ENCODE measurements around the gene CCSER1.
"Not testable (repeated sequence)": the region's sequence is repeated elsewhere in the genome, so short reads cannot be mapped to it uniquely, and the experiment has no call there.

CCSER1 gene

DNA sequence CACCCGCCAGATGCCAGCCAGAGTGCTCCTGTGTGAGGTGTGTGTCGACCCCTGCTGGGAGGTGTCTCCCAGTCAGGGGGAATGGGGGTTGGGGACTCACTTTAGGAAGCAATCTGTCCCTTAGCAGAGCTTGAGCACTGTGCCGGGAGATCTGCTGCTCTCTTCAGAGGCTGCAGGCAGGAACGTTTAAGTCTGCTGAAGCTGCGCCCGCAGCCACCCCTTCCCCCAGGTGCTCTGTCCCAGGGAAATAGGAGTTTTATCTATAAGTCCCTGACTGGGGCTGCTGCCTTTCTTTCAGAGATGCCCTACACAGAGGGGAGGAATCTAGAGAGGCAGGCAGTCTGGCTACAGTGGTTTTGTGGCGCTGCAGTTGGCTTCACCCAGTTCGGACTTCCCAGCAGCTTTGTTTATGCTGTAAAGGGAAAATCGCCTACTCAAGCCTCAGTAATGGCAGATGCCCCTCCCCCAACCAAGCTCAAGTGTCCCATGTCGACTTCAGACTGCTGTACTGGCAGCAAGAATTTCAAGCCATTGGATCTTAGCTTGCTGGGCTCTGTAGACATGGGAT lies 80.8 kb downstream of the CCSER1 start:
- no peak for DNase-seq

DNA sequence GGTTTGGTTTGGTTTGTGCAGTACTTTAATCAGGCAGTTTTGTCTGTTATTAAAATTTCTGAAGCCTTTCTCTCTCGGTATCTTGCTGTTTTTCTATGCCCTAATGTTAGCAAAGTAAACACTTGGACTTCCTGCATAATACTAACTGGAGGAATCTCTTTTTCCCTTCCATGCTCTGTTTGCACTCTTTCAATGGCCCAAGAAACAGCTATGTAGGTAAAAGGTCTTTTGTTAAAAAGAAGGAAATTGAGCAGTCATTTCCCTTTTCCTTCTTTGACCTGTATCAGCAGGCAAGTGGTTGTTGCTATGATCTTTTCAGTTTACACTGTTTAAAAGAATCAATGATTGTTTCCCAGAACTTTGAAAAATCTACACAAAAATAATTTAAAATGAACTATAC lies 82.7 kb downstream of the CCSER1 start:
- DNase-seq = no peak

DNA sequence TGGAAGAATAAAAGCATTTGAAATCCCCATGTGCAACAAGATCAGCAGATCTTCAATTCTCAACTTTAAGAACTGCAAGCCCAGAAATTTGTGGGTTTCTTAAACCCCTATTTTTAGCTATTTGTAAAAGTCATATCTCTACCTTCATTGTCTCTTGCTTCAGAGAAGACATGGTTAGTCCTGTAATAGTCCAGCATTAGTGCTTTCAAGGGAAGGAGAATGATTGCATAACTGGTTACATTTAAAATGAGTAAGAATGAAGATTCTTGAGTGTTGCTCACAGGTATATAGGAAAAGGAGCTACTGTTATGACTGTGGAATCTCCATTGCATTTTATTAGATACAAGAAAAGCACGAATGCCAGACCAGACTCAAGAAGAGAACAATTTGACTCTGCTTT lies 84.0 kb downstream of the CCSER1 start:
- DNase-seq = no peak

- DNase-seq = no peak
Observed at GRCh38 chr4:90215286-90215685, 88.1 kb downstream of the CCSER1 start.

- DNase-seq = no peak
Observed at GRCh38 chr4:90219822-90220221, 92.6 kb downstream of the CCSER1 start.

DNA sequence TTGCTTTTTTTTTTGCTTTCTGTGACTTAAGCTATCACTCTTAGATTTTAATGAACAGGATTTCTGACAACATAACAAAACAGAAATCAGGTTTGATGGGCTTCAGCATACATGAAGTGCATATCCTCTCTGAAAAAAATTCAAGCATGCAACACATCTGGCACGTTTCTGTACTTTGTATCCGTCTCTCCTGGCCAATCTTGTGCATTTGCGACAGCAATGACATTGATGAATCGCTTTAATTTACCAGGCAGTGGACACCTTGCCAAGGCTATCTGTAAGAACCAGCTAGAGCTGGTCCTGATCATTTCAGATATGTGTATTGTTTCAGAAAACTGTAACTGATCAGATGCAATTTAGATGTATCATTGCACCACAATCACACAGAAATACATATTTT lies 93.3 kb downstream of the CCSER1 start:
- no peak for DNase-seq

- no peak for DNase-seq
Observed at GRCh38 chr4:90226734-90227133, 99.5 kb downstream of the CCSER1 start.

DNA sequence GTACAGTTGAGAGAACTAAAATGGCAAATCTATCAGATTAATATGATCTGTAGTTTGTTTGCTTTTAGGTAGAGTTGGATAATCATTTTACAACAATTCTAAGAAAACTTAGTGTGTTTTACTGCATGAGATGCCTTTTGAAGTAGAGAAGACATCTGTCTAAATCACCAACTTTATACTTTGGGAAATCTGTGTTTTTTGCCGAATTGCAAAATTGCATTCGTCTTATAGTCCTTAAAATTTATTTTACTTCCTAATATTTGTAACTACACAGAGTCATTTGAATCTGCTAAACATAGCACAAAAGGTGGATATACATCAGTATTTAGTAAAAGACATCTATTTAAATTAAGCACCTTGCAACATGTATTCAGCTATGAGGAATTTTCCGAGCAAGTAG lies 100.0 kb downstream of the CCSER1 start:
- DNase-seq = no peak

DNA sequence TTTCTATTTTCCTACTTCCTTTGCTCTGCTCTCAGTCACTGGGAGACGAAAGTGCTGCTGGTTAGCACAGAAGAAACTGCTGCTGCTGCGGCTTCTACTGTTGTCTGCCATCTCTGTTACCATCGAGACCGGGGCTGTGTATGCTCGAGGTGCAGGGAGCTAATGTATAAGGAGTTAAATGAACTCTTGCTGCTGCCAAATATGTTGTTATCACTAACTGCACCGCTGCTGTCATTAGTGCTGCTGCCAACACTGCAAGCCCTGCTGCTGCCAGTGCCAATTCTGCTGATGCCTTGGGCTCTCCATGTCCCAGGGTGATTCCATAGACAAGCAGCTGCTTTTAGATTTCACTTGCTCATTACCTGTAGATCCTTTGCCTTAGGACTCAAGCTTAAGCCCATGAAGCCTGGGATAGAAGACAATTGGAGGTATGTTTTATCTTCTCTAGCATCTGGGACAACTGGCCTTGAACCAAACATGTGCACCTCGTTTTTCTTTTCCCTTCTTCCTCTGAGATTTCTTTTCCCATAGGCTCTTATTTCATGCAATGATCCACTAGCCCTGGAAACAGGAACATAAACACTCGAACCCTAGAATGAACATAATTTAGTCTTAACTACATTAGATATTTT lies 107.8 kb downstream of the CCSER1 start:
- no peak for DNase-seq

DNA sequence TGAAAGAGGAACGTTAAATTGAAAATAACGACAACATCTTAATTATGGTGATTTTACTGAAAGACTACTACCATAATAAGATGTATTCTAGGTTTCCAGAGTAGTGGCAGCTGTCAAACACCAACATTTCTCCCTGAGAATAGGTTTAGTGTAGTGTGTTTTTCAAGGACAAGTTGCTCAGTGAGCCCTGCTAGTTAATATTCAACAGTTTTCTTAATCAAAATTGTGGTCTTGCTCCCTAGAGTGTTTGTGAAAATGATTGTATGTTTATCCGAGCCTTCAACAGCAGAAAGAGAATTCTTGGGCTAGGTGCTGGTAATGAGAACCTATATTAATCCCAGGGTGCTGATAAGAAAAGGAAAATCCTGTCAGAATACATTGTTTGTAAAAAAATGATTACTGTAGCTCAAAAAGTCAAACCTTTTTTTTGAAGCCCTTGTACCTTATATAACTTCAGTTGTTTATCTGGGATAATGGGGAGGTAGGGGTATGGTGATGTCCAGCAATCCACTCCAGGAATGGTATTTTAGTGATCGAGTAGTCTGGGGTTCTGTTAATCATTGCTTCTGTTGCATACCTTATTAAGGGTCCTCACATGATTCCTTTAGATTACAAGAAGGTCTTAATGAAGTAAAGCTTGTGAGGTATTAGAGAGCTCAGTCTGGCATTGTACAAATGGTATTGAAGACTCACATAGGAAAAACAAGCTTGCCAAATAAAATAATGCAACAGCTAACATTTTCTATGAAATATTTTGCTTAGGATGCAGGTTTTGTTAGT lies 110.7 kb downstream of the CCSER1 start:
- DNase-seq = no peak

DNA sequence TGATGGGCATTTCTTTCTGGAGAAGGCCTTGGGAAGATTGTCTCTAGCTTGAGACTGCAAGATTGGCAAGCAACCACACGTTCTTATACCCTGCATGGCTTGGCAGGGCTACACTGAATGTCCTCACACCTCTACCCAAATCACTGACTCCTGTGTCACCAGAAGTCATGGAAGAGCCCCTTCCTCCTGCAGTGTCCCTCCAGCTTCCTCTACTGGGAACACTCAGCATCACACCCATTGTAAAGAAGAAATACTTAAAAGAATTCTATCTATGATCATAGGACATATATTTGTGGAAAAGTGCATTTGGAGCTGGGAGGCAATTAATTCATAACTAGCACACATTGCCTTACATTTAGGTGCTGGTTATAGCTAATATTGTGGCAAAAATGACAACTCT lies 113.1 kb downstream of the CCSER1 start:
- DNase-seq = no peak

- no peak for DNase-seq
Observed at GRCh38 chr4:90241008-90241407, 113.8 kb downstream of the CCSER1 start.

DNA sequence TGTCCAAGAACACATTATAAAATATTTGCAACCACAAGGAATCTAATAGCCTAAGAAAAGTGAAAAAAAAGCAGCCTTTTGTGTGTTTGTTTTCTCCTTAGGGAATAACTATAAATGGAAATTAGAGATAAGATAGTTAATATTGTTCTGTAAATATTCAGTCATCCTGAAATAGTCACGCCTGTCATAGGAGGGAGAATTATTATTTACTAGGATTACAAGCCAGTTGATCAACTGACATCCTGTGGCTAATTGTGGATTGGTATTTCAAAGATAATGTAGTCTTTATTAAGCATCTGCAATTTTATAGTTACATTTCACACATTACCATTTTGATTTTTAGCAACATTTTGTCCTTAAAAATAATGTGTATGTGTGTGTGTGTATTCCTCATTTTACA lies 118.6 kb downstream of the CCSER1 start:
- no peak for DNase-seq

DNA sequence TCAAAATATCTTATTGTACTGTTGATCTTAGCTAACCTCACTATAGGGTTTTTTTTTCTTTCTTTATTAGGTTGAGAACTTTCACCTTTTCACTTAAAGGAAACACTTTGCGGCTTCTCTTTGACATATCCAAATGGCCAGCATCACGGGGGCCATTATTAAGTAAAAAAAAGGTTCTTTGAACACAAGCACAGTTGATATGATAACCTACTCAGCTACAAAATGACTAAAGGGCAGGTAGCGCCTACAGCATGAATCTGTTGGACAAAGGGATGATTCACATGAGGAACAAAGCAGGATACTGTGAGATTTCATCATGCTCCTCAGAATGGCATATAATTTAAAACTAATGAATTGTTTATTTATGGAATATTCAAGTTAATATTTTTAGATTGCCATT lies 119.6 kb downstream of the CCSER1 start:
- no peak for DNase-seq

GRCh38 chr4:90254357-90254756 lies 127.2 kb downstream of the CCSER1 start:
- no peak for DNase-seq

DNA sequence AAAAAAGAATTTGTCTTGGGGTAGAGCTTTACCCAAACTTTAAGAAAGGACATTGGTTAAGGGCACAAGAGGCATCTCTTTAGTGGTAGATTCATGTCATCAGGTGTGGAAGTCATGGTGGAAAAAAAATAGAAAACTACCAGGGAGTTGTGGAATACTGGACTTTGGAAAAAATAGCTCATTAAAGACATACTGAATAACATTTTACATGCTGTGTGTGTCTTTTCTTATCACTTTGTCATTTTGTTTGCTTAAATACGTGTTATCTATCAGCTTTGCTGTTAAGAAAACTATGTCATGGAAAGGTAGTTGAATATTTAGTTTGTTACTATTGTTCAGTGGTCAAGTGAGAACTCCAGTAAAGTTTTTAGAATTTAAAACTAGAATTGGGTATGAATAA lies 147.0 kb downstream of the CCSER1 start:
- no peak for DNase-seq

GRCh38 chr4:90280954-90281353 lies 153.8 kb downstream of the CCSER1 start:
- DNase-seq = no peak

- no peak for DNase-seq
Observed at GRCh38 chr4:90281541-90282355, 154.6 kb downstream of the CCSER1 start.

DNA sequence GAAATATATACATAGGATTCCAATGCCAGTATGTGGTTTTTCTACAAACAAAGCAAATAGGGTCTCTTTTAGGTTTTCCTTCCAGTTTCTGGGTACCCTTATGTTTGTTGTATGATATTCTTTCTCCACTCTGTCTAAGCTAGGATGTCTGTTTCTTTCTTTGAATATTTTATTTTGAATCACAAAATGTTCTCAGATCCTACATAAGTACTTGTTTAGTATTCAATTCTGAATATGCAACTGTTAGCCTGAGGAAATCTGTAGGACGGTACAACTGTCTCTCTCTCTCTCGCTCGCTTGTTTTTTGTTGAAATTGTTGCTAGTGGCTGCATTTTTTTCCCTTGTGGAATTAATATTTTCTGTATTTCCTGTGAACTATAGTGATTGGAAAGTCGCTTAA lies 163.2 kb downstream of the CCSER1 start:
- no peak for DNase-seq

DNA sequence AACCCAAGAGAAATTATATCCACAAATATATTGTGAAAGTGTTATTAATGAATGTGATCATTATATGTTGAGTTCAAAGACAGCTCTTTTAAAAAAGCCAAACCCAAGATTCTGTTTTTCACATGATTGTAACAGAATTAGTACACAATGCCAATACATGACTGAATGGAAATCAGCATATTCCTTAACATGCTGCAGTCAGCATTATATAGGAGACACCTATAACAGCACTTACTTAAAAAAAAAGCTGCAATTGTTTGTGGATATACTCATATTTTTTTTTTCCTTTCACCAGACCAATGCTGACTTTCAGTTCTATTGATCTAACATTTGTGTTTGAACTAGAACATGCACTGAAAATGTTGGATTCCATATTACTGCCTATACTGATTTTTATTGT lies 165.2 kb downstream of the CCSER1 start:
- no peak for DNase-seq

DNA sequence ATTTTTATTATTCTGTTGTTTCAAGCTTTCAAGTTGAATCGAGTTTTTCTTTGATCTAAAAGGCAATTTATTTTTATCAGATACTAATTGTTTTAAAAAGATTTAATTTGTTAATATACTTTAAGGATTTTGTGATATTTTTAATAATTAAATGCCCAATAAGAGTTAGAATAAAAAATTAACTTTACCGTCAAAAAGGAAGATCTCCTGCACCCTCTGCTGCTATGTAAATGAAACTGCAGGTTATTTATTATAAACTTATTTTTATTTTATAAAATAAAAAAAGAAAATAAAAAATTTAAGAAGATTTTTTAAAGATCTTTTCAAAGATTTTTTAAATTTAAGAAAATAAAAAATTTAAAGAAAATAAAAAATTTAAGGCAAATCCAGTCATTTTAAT lies 166.1 kb downstream of the CCSER1 start:
- no peak for DNase-seq

DNA sequence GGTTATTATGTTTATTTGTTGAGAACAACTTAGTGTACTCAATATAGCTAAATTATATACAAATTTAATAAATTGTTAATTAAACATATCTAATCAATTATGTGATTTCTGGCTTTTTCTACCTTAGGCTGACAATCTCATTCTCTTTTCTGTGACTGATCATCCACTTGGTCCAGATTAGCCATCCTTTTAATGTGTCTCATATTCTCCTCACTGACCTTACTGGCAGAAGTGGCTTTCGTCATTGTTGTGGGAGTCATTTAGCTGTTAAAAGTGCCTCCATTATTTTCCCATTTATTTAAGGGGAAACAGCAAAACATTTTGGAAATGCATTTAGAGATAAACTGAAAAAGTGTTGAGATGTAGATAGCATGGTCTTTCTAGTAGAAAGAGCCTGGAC lies 172.2 kb downstream of the CCSER1 start:
- DNase-seq = no peak

DNA sequence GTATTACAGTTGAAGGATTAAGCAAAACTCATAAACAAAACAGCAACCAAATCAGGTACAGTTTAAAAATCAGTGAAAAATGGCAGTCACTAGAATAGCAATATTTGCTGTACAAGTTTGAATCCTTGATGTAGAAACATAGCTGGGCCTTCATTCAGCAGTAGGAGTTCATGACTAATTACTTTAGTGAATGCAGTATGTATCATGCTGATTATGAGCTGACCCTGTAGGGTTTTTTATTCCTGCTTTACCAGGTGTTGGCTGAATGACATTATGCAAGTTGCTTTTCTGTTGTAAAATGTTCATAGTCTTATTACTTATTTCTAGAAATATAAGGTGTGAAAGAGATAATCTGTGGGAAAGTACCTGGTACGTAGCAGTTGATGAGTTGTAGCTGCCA lies 179.6 kb downstream of the CCSER1 start:
- DNase-seq = no peak

DNA sequence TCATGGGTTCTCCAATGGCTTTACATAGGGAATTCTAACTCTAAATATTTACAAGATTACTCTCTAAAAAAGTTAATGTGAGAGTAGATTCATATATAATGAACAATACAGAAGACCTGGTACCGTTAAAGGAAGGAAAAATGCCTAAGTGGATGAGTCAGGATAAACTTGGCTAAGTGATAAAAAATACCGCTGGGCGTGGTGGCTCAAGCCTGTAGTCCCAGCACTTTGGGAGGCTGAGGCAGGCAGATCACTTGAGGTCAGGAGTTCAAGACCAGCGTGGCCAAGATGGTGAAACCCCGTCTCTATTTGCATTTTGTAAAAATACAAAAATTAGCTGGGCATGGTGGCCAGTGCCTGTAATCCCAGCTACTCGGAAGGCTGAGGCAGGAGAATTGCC lies 189.9 kb downstream of the CCSER1 start:
- not testable (repeated sequence) for DNase-seq

Measured in CD4-positive, alpha-beta T cell treated with Interleukin-12 subunit alpha and Interleukin-12 subunit beta, for 1 hour (primary cell).